Stimulated activated CD4-positive, alpha-beta T cell treated with anti-CD3 and anti-CD28 coated beads, Interleukin-12 subunit alpha, Interleukin-12 subunit beta, amount 100 ng/mL, for 24 hours (primary cell): ENCODE data around the gene RAMP1.
"Not testable (repeated sequence)": the region's sequence is repeated elsewhere in the genome, so short reads cannot be mapped to it uniquely, and the experiment has no call there.

Source experiments
- DNase-seq, 2 experiments: peaks; one replicate each; pipeline ENCODE4 v3.0.0-alpha.2; 2020; ENCODE audit warnings: low read depth in 2 of 2

Gene RAMP1

DNA sequence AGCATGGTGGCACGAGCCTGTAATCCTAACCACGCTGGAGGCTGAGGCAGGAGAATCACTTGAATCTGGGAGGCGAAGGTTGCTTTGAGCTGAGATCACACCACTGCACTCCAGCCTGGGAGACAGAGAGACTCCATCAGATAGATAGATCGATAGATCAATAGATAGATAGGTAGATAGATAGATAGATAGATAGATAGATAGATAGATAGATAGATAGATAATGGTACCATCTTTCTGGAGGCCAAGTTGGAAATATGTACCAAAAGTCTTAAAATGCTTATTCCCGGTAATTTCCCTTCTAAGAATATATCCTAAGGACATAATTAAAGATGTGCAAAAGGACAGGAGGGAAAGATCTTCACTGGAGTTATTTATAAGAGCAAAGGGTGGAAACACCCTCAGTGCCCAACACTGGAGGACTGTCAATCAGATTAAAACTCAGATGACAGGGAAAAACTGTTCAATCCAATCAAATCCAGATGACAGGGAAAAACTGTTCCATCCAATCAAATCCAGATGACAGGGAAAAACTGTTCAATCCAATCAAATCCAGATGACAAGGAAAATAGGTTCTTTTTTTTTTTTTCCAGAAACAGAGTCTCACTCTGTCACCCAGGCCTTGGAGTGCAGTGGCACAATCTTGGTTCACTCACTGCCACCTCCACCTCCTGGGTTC is 58.4 kb downstream of the RAMP1 start:
- DNase-seq: no peak

DNA sequence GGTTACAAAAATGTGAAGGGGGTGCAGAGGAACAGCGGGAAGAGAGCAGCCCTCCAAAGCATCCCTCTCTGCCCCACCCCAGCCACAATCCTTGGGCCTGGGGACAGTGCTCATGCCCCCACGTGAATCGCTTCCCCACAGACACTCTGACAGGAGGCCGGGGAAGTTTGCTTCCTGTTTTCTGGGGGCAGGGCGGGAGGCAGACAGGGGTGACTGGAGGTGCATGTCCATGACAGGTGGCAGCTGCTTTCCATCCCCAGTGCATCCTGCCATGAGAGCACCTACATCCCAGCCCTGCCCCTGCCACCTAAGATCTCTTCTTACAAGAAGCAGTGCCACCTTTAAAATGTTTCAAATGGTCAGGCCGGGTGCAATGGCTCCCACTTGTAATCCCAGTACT is 60.2 kb downstream of the RAMP1 start:
- no peak for DNase-seq

DNA sequence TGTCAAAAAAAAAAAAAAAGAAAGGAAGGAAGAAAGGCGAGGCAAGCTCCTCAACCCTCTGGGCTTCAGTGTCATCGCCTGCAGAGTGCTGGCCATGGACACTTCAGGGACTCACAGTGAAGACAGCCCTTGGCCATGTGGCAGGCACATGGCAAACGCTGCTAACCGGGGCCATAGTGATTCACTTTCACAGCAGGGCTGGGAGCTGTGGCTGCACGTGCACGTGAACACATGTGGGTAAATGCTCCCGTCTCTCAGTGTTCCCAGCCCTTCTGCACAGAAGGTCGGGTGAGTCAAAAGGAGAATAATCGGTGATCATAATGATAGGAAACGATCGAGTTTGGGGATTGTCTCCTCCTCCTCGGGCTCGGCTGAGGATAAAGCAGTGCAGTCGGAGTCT is 61.2 kb downstream of the RAMP1 start:
- no peak for DNase-seq

DNA sequence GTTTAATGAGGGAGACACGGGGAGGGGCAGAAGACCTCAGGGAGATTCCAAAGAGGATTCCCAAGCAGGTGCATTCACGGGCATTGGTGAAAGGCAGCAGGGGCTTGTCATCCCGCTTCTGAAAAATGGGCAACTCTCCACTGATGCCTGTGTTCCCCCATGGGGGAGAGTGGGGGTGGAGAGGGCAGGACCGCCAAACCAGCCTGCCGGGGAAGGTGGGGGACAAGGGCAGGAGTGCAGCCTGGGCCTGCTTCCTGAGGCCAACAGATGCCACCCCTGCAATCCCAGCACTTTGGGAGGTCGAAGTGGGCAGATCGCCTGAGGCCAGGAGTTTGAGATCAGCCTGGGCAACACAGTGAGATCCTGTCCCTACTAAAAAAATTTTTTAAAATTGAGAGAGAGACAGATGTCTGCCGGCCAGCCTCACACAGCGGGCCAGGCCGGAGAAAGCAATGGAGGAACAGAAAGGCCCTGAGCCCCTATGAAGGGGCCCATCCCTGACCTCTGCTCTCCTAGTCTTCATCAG is 62.6 kb downstream of the RAMP1 start:
- DNase-seq: no peak

DNA sequence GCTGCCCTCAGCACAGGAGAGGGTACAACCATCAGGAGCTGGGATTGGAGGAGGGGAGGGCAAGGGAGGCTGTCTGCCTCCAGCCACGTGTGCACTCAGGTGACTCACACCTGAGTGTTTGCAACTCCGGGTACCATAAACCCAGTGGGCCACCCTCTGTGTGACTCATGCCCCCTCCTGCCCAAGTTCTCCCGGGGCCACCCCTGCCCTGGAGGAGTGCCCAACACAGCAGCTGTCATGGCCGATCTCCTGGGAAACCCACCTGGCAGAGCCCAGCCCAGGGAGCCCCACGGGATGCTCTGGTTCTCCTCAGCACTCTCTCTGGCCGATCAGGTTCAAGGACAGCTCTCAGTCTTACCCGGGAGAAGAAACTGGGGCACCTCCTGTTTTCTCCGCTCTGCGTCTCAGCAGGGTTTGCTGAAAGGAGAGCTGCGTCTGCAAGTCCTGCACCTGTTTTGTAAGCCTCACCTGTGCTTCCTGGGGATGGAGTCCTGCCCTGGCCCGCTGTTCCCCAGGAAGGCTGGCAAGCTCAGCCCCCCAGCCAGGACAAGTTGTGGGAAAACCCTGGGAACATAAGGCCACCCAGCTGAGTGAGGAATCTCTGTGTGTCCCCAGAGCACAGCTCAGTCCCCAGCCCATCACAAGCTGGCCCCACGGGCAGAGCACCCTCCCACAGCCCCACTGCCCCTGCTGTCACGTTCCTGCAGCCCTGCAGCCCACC is 63.4 kb downstream of the RAMP1 start:
- DNase-seq: no peak

DNA sequence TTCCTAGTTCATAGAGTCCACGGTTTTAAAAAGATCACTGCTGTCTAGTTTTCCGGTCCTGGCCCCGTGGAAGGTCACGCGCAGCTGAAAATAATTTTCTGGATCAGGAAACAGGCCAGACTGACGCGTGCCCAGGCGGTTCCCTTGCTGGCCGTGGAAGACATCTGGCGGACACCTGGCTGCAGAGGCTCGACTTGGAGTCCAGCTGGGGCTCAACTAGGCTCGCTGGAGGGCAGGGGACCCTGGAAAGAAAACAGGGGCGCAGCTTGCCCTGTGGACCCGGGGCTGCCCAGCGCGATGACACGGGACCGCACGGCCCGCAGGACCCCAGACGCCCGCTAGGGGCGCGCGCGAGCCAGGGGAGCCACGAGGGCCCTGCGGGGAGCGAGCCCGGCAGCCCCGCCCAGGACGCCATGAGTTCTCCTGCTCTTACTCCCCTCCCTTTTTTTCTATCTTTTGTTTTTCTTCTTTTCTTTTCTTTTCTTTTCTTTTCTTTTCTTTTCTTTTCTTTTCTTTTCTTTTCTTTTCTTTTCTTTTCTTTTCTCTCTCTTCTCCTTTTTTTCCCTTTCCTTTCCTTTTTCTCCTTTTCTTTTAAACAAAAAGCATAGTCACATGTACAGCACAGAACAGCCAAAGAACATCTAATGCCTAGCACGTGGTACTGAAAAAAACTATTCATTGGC is 64.2 kb downstream of the RAMP1 start:
- peak; percentile 59 to 76 for DNase-seq

DNA sequence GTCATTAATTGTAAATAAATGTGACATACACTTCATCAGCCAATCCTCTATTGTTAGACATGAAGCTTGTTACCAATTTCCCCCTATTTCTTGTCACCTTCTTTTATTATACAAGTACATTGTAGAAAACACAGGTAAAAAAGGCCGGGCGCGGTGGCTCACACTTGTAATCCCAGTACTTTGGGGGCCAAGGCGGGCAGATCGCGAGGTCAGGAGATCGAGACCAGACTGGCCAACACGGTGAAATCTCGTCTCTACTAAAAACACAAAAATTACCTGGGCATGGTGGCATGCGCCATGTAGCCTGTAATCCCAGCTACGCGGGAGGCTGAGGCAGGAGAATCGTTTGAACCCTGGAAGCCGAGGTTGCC is 64.7 kb downstream of the RAMP1 start:
- DNase-seq: no peak

DNA sequence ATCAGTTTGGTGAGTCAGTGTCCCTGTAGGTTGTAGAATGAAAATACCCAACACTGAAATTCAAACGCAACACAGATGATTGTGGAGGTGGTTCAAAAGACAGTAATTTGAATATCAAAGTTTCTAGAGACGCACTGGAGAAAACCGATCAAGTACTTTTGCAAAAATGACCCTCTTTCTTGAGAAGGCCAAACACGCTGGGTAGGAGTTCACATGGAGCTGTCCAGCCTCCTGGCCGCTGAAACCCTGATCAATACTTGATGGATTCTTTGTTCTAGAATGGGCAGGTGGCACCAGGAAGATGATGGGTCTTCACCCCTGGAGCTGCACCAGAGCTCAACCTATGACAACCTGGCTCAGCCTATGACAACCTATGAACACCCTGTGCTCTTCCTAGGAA is 67.7 kb downstream of the RAMP1 start:
- no peak for DNase-seq

DNA sequence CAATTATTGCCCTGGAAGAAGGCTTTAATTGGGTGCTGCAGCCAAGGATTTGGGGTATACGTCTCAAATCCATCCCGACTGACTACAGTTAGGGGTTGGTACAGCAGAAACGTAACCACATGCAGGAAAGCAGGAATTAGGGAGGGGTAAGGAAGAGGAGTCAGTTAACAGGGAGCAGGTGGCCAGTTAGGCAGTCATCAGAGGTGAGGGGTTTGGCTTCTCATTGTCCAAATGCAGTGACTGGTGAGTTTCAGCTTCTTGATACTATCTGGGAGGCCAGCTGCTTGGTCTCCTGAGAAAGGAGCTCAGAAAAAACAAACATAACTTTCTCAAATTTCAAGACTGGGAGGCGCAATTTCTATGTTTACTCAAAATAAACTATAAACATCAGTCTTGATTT is 68.6 kb downstream of the RAMP1 start:
- no peak for DNase-seq

DNA sequence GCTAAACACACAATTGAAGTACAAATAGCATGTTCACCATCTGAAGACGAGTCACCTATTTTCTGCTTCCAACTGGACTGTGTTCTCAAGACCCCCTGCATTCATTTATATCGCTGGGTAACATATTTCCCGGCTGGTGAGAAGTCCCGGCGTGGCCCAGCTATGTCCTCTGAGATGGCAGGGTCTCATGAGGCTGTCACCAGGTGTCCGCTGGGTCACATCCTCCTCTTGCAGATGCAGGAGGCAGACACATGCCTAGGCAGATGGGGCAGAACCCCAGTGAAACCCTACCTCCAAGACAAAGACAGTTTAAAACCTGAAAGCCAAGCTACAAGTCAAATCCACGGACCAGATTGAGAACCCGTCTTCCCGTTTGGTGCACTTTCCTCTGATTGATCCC is 70.6 kb downstream of the RAMP1 start:
- DNase-seq: no peak

DNA sequence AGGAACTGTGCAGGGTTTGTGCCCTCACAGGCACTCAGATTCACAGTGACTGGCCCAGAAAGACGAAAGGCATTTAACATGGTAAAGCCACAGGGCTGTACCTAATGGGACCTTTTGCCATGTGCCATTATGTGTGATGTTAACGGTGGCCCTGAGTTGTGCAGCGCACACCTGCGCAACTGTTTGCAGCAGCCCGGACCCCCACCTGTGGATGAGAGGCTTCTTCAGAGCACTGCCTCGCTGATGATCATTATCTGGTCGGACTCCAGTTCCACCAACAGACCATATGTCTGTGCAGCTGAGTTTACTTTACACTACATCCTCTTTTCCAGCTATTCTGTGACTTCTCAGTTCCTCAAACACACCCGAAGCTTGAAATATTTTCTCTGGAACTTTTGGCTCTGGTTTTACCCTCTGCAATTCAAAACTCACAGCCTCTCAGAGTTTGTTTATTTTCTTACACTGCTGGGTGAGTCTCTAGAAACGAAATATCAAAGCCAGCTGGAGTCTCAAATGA is 71.8 kb downstream of the RAMP1 start:
- no peak for DNase-seq

DNA sequence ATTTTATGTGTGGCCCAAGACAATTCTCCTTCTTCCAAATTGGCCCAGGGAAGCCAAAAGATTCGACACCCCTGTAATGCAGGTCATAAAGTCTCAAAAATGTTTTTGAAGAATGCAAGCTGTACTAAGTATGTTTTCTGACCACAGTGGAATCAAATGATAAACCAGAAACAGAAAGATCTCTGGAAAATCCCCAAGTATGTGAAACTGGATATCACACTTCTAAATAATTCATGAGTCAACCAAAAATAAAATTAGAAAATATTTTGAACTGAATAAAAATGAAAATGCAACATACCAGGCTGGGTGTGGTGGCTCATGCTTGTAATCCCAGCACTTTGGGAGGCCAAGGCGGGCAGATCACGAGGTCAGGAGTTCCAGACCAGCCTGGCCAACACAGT is 73.3 kb downstream of the RAMP1 start:
- DNase-seq: no peak

DNA sequence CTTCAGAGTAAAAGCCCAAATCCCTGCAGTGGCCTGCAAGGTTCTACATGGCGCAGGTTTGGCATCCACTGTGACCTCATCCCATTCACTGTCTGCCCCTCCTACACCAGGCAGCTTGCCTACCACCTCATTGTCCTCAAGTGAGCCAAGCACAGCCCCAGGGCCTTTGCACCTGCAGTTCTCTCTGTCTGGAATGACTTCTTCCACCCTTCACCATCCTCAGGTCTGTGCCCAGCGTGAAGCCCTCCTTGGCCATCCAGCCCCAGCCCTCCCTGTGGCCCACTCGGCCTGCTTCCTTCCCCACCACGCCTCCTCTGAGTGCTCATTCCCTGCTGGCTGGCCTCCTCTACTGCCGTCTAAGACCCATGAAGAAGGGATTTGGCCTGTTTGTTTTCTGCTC is 74.8 kb downstream of the RAMP1 start:
- no peak for DNase-seq

DNA sequence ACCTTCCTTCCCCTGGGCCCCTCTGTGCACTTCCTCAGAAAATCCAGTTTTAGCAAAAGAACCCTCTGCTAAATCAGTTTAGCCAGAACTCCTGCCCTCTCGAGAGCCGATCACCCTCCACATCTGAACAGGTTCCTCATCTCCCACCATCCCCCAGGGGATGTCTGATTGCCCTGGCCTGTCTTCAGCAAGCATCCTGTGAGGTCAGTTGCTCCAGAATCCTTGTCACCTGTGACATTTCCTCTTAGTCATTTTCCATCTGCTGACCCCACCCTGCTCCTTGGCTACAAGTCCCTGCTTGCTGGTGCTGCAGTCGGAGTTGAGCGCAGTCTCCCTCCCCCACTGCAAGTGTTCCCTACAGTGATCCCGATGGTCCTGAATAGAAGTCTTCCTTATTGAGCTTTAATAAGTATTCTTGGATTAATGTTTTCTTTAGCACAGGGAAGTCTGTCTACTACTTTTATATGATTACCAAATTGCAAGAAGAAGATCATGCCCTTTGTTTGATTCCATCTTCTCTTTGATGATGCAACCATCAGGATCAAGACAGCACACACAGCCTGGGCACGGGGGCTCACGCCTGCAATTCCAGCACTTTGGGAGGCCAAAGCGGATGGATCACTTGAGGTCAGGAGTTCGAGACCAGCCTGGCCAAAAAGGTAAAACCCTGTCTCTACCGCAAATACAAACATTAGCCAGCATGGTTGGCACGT is 76.5 kb downstream of the RAMP1 start:
- no peak for DNase-seq

DNA sequence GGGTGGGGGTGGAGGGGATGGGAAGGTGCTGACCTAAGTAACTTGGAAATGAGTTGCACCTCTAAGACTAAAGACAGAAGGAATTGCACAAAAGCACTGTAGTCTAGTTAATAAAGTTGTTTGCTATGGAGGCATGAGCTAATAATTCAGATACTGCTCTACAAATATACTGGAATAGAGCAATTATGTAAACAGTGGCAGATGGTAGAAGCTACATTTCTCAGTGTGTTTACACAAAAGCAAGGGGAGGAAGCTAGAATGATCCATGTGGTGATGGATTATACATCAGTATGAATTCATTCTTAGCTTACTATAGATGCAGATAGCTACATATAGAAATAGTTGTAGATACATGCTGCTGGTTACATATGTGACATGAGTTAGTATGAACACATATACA is 79.8 kb downstream of the RAMP1 start:
- no peak for DNase-seq

DNA sequence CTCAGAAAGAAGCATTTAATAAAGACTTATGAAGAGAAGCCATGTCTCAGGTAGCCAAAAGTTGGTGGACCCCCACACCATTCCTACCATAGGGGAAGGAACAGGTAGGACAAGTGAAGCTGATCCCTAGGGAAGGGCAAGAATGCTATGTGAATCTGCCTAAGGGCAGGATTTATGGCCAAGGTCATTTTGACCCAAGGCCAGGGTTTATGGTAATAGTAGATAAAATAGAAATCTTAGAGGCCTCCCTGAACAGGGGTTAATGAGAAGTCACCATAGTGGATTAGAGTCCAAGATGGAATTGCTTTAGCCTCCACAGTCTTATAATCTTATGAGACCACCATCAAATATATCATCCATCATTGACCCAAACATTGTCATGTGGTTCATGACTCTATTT is 81.4 kb downstream of the RAMP1 start:
- no peak for DNase-seq

DNA sequence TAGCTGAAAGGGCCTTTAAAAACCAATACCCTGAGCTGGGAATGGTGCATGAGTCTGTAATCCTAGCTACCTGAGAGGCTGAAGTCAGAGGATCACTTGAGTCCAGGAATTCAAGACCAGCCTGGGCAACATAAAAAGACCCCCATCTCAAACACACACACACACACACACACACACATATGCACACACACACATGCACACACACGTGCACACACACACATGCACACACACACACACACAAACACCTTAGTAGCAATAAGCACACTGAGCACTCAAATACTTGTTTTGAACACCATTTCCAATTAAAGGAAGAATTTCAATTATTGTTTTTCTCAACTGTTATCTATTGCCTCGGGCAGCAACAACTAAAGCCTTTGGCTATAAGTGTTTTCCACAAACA is 81.8 kb downstream of the RAMP1 start:
- no peak for DNase-seq

DNA sequence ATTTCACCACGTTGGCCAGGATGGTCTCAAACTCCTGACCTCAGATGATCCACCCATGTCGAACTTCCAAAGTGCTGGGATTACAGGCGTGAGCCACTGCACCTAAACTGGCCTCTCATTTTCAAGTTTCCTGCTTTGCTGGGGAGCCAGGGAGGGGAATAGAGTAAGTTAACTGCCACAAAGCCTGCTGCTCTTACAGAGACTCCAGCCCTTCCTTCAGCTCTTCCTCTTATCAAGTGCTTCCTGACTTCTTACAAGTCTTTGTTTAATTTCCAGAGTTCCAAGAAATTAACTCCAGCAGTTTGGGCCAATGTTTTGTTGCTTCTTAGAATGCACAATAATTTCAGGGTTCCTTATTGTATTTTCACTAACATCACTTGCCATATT is 83.1 kb downstream of the RAMP1 start:
- DNase-seq: no peak

DNA sequence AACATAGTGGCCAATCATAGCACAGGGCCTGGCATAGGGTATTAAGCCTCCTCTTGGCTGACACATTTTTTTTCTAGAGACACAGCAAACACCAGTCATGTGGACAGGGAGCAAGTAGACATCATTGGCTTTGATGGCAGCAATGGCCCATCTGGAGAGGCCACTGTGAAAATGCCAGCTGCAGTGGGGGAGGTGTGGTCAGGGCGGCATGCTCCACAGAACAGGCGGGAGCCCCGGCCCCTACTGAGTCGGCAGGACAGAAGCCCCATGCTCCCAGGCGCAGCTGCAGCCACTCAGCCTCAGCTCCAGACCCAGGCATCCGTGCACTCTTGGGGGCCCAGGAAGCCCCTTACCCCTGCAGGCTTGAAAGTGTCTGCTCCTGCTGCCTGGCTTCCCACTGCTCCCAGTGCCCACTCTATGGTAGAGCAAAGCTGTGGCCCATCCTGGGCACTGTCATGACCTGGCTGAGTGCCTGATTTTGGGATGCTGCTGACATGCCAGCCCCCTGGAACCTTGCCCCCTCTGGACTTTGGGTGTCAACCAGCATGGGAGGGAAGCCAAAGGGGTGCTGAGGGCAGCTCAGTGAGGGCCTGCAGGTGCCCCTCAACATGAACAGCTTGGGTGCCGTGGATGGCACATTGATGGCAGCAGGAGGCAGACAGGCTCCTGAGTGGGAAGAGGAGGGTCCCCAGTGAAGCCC is 84.1 kb downstream of the RAMP1 start:
- DNase-seq: no peak

DNA sequence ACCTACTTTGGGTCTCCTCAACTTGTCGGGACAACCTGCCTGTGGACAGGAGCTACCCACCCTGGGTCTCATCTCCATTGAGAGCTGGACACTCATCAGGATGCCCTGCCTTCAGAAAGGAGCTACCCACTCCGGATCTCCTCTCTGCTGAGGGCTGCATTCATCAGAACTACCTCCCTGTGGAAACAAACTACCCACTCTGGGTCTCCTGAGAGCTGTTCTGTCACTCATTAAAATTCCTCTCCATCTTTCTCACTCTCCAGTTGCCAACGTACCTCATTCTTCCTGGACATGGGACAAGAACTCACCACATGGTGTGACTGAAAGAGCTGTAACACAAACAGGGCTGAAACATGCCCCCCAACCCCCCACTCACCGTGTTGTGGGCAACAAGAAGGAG is 84.9 kb downstream of the RAMP1 start:
- DNase-seq: no peak

DNA sequence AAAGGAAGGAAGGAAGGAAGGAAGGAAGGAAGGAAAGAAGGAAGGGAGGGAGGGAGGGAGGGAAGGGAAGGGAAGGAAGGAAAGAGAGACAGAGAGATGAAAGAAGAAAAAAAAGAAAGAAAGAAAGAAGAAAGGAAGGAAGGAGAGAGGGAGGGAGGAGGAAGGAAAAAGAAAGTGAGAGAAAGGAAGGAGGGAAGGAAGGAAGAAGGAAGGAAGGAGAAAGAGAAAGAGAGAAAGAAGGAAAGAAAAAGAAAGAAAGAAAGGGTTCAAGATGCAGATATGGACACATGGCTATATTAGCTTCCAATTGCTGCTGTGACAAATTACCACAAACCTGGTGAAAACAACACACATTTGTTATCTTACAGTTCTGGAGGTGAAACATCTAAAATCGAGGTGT is 87.0 kb downstream of the RAMP1 start:
- no peak for DNase-seq

DNA sequence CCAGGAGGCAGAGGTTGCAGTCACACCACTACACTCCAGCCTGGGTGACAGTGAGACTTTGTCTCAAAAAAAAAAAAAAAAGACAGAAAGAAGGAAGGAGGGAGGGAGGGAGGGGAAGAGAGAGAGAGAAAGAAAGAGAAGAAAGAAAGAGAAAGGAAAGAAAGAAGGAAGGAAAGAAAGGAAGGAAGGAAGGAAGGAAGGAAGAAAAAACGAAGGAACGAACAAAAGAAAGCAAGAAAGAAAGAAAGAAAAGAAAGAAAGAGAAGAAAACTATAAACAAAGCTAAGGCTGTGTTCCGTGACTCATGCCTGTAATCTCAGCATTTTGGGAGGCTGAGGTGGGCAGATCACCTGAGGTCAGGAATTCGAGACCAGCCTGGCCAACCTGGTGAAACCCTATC is 91.9 kb downstream of the RAMP1 start:
- not testable (repeated sequence) for DNase-seq
